GOT3 (cell line): ENCODE measurements around the gene IRF2BP1.
A peak's percentile ranks its signal among the peaks of the same experiment; 100 is the strongest.
"Not testable (repeated sequence)": the region's sequence is repeated elsewhere in the genome, so short reads cannot be mapped to it uniquely, and the experiment has no call there.

Experiments
- DNase-seq: peaks from one replicate; lab custom pipeline; 2025; ENCODE audit warnings: mixed read lengths; lab: John Stamatoyannopoulos, UW

Gene IRF2BP1

DNA sequence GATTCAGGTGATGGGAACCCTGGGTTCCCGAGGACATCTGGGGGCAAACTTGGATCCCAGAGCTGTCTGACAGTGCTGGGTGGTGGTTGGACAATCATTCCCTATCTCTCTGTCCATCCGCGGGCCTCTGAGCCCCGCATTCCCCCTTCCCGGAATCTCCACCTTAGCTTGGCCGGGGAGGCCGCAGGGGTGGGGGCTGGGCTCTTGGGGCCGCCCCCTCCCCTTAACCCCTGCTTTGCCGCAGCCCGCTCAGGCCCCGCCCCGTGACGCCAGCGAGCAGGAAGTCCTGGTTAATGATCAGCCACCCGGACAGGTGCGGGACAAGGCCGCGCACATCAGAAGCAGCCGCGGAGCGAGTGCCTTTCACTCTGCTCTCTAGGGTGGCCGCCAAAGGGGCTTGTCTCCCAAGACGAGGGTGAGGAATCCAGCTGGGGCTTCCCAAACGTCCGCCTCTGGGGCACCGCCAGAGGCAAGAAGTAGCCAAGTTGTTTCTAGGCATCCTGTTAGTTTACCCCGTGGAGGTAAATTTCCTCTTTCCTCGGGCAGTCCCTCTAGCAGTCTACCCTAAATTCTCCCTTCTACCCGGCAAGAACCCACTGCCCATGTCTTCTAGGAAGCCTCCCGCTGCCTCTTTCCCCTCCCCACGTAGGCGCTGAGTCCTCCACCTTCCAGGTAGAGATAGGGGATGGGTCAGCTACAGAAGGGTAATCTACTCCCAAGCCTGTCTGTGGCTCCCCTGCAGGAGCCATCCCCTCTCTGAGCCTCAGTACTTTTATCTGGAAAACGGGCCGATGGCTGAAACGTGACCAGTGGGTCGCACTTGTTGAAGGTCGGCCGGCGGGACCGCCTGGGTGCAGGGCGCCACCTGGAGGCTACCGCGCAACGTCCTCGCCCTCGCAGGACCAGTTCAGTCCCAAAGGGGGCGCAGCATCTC is 3.0 kb downstream of the IRF2BP1 start:
- peak; percentile 38 for DNase-seq

DNA sequence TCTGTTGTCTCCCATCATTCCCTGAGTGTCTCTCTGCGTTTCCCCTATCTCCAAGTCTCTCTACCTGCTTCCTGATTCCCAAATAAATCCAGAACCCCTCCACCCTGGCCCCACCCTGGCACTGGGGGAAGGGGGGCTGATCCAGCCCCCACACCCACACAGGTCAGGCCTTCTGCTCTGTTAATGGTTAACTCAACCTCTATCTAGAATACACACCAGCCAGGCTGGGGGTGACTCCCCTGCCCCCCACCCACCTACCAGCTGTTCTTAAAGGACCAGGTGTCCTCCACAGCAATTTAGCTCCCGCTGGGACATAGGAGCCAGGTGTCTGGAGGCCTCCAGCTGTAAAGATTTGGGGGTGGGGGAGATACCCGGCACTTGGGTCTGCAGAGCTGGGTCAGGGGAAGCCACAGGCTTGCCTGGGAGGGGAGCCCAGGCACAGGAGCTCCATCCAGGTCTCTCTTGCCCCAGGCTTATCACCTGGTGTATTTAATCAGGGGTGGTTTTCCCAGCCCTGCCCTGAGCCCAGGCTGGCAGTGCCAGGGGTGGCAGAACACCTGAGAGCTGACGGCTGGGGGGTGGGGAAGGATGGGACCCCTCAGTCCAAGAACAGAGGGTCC is 3.9 kb downstream of the IRF2BP1 start:
- DNase-seq = no peak

DNA sequence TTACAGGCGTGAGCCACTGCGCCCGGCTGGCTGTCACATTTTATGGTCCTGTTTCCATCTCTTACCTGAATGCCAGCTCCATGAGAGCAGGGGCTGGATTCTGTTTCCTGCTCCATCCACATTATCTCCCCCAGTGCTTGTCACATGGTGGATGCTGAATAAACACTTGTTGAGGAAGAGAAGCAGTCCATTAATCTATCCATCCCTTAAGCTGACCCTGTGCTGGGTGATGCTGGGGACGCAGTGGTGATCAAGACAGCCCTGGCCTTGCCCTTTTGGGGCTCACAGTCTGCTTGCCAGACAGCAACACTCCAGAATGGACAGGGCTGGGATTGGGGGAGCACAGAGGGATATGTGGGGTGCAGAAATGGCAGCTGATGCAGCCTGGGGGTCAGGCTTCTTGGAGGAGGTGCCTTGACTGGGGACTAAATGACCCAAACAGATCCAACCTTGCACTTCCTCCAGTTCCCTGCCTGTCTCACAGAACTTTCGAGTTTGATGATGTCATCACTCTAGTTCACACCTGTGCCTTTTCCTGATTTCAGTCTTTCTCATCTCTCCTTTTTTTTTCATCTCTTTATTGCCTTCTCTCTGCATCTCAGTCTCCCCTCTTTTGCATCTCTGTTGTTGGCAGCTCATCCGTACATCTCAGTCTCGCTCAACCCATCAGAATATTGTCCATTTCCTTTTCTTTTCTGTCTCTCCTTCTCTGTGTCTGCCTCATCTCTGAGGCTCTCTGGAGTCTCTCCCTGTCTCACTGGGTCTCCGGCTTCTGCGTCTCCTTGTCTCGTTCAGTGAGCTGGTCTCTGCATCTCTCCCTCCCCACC is 4.6 kb downstream of the IRF2BP1 start:
- no peak for DNase-seq

DNA sequence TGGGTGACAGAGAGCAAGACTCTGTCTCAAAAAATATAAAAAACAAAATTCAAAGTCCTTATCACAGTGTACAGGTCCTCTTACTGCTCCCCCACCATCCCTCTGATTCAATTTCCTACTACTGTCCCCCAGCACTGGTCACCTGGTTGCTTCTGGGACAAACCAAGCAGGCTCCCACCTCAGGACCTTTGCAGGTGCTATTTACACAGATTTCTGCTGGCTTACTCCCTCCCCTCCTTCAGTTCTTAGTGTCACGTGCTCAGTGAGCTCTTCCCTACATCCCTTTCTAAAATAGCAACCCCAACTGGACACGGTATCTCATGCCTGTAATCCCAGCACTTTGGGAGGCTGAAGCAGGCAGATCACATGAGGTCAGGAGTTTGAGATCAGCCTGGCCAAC is 6.0 kb downstream of the IRF2BP1 start:
- DNase-seq = no peak

DNA sequence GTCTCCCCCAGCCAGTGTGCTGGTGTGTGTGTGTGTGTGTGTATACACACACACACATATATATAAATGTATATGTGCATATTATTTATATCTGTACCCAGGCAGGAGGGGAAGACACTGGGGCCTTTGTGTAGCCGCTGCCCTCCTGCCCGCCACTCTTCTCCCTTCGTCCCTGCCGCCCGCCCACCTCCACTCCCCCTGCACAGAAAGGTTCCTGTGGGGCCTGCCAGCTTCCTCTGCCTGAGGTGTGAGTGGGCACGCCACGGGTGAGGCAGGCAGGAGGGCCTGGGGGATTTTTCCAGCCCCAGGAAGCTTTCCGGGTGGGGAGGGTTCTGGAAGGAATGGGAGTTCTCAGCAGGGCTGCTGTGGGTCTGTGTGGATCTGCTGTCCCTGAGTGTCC is 6.9 kb downstream of the IRF2BP1 start:
- no peak for DNase-seq

DNA sequence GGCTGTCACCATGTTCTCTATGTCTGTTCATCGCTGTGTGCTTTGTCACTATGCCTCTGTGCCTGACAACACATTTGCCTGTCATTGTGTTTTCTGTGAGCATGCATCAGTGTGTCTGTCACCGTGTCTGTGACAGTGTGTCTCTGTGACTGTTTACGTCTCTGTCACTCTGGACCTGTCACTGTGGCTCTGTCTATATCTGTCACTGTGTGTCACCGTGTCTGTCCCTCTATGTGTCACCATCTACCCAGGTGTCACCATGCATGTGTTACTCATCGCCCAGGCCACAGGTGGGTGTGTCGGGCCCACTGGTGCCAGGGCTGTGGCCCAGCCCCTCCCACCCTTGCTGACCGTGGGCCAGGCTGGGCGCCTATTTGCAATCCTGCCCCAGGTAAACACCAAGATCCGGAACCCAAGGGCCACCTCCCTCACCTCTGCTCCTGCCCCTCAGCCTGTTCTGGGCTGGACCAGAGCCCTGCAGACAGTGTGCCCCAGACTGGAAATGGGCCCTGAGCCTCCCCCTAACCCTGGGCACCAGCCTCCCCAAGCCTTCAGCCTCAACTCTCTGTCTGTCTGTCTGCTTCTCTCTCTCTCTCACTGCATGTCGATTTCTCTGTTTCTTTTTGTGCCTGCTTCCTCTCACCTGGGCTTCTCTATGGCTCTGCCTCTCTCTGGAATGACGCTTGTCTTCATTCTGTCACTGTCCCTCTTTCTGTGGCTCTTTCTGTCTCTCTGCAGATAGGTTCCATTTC is 7.7 kb downstream of the IRF2BP1 start:
- DNase-seq = no peak

DNA sequence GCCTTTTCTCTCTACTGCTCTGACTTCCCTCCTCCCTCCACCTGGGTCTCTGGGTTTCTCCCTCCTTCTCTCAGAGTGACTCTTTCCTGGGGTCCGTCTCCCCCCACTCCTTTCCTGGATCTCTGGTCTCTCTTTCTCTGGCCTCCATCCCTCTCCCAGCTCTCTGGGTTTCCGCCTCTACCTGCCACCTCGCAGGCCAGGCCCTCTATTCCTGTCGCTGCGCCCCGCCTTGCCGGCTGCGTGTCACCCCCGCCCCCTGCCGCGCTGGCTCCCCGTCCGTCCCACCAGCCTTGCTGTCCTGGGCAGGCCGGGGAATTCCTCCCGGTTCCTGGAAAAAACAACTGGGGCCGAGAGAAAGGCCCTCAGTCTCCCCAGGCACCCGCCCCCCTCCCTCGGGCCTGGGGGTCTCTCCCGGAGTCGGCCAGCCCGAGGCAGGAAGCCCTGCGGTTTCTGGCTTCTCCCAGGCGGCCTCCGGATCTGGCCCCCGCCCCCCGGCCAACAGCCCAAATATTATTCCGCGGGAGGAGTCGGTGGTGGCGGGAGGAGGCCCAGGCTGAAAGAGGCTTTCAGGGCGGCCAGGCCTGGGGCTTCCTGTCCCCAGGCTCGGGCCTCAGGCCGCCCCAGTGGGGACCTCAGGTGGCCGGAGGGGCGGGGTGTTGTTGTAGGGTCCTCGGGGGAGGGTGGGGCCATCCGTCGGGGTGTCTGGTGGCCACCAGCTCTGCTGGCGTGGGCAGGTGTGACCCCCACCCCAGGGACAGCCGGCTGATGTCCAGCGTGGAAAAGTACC is 9.3 kb downstream of the IRF2BP1 start:
- DNase-seq = no peak

DNA sequence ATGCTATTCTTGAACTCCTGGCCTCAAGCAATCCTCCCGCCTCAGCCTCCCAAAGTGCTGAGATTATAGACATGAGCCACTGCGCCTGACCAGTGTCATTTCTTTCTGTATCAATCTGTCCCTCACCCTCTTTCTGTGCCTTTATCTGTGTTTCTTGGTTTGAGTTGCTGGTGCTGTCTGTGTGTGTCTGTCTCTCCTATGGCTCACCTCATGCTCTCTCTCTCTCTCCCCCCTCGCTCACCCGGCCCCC is 9.9 kb downstream of the IRF2BP1 start:
- DNase-seq = no peak

DNA sequence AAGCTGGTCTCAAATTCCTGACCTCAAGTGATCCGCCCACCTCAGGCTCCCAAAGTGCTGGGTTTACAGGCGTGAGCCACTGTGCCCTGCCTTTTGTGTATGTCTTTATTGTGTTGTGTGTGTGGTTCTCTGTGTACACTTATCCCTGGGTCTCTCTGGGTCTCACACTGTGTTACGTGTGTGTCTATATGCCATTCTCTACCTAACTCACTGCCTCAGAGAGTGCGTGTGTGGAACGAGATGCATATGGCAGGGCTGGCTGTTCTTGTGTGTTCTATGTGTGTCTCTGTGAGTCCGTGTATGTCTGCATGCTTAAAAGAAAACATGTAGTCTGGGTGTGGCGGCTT is 11.3 kb downstream of the IRF2BP1 start:
- DNase-seq = no peak

DNA sequence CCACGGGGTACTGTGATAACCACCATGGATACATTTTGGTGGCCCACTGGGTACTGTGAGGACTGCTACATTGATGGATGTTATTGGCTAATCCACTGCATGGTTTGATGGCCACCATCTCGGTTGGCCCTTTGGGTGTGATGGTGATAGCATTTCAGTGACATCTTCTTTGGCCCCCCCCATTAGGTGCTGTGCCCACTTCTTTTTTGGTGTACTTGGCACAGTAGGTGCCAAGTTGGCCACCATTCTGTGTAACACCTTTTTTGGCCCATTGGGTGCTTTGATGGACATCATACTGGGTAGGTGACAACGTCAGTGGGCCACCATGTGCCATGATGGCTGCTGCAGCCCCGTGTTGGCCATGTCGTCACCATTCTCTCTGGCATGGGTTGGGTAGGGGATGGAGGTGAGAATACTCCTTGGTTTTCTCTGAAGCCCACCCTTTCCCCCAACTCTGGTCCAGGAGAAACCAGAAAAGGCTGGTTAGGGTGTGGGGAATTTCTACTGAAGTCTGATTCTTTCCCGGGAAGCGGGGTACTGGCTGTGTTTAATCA is 12.6 kb downstream of the IRF2BP1 start:
- no peak for DNase-seq

DNA sequence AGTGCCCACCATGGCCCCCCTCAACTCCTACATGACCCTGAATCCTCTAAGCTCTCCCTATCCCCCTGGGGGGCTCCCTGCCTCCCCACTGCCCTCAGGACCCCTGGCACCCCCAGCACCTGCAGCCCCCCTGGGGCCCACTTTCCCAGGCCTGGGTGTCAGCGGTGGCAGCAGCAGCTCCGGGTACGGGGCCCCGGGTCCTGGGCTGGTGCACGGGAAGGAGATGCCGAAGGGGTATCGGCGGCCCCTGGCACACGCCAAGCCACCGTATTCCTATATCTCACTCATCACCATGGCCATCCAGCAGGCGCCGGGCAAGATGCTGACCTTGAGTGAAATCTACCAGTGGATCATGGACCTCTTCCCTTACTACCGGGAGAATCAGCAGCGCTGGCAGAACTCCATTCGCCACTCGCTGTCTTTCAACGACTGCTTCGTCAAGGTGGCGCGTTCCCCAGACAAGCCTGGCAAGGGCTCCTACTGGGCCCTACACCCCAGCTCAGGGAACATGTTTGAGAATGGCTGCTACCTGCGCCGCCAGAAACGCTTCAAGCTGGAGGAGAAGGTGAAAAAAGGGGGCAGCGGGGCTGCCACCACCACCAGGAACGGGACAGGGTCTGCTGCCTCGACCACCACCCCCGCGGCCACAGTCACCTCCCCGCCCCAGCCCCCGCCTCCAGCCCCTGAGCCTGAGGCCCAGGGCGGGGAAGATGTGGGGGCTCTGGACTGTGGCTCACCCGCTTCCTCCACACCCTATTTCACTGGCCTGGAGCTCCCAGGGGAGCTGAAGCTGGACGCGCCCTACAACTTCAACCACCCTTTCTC is 13.6 kb downstream of the IRF2BP1 start:
- DNase-seq = no peak

DNA sequence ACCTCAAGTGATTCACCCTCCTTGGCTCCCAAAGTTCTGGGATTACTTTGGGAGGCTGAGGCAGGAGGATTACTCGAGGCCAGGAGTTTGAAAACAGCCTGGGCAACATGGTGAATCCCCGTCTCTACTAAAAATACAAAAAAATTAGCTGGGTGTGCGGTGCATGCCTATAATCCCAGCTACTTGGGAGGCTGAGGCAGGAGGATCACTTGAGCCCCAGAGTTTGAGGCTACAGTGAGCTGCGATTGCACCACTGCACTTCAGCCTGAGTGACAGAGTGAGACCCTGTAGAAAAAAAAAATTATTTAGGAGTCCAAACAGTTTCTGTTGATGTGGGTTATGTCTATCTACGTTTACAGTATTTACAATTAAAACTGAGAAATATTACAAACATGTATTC is 15.1 kb downstream of the IRF2BP1 start:
- no peak for DNase-seq

DNA sequence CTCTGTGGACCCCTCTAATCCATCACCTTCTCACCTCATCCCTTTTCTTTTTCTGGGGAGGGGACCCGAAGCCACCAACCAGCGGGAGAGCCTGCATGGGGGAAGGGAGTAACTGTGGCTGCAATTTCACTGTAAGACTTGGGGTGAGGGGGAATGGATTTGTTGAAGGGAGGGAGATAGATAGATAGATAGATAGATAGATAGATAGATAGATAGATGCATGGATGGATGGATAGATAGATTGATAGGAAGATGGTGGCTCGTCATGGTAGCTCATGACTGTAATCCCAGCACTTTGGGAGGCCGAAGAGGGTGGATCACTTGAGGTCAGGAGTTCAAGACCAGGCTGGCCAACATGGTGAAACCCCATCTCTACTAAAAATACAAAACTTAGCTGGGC is 18.7 kb downstream of the IRF2BP1 start:
- not testable (repeated sequence) for DNase-seq

DNA sequence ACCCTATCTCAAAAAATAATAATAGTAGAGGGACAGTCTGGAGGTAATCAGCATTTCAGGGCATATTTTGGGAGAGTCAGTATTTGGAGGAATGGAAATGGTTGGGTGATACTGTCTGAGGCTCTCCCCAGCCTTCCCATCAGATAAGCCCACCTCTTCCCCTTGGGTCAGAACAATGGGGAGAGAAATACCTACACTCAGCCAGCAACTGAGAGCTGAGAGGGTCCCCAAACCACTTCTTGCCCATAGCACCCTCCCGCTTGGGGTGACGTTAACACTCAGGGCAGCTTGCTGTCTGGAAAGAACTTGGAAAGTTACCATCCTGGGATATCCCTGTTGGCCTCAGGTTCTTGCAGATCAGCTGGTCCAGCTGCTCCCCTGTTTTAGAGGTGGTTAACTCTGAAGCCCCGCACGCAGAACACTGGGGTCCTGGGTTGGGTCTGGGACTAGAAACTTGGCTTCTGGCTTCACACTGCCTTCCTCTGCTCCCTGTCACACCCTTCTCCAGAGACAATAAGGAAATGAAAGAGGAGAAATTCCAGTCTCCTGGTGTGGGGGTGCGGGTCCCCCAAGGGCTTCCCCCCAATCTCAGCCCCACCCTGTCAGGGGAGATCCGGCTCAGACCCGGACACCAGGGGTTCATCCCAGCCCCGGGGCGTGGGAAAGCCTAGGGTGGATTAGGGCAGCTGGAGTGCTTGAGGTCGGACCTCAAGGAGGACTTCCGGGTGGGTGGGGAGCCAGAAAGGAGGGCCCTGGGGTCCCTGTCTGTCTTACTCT is 19.4 kb downstream of the IRF2BP1 start:
- no peak for DNase-seq

DNA sequence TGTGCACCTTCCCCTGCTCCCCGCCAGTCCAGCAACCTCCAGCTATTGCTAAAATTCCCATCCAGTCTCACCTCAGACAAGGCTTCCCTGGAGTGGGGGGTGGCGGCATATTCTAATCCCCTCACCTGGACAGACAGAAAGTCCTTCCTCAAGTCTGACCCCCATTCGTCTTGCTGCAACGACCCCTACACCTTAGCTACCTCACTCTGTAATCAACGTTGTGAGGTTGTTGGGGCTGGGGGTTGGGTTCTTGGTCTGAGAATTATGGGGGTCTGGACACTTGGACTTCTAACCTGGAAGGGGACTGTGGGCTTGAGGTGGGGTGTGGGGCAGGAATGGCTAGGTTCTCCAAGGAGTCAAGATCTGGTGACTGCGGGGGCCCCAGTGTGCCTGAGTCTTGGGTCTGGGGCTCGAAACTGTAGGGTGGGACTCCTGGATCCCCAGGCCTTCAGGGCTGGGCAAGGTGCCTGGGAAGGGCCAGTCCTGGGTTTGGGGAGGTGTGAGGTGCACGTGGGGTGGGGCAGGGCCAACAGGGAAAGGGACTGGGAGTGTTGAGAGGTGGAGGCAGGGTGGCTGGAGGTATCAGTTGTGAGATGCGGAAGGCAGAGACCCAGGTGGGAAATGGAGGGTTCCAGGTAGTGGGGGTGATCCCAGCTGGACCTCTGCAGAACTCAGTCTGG is 20.5 kb downstream of the IRF2BP1 start:
- no peak for DNase-seq

DNA sequence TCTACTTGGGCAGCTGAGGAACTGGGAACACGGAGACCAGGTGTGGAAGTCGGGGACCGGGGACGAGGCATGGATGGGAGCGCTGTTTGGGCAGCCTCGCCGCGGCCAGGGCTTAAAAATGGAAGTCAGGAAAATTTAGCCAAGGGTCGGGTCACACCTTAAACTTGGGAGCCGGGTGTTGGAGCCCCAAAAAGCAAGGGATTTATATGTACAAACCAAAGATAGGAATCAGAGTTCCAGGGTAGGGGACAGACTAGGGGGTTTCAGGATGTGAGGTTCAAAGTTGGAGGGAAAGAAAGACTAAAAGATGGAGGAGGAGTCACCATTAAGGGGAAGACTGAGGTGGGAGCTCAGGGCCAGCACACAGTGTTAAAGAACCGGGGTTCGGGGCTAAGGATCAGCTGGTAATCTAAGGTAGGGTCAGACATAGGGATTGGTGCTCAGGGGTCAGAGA is 21.3 kb downstream of the IRF2BP1 start:
- DNase-seq = no peak

DNA sequence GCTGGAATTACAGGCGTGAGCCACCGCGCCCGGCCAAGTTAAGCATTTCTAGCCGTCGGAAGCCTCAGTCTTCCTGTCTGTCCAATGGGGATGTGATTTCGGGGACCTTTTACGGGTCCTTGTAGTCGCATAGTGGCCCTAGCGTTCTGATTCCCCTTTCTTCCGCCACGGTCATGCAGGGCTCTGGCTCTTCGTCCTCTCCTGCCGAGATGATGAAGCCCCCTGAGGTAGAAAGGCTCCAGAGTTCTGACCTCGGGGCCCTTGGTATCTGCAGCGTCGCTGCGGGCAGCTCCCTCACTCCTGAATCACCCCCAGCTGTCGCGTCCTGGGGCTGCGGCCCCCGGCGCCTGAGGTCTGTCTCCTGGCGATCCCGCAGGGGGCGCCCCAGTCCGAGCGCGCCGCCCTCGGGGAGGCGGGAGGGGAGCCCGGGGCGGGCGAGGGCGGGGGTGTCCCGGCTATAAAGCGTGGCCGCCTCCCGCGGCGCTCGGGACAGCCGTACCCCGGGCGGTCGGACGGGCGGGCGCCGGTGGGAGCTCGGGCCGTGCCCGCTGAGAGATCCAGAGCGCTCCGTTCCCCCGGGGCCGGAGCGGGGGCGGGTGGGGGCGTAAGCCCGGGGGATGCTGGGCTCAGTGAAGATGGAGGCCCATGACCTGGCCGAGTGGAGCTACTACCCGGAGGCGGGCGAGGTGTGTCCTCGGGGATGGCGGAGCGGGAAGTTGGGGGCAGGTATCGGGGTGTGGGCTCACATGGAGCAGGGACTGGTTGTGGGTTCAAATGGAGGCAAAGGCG is 21.9 kb downstream of the IRF2BP1 start, which contains the start of gene FOXA3:
TSS of gene FOXA3 (plus strand) at position 487 of the 789 bp plus-strand sequence. CDS start at position 618, 131 bp downstream.
- no peak for DNase-seq

DNA sequence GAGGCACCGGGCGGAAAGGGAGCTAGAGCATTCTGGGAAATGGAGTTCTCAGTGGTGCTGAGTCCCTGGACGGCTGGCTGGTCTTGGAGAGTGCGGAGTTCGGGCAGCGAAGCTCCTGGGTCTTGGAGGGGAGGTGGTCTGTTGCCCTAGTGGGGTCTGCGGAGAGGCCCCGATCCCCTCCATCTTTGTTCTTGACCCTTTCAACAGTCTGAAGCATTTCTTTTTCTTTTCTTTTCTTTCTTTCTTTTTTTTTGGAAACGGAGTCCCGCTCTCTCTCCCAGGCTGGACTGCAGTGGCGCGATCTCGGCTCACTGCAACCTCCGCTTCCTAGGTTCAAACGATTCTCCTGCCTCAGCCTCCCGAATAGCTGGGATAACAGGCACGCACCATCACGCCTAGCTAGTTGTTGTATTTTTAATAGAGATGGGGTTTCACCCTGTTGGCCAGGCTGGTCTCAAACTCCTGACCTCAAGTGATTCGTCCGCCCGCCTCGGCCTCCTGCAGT is 22.6 kb downstream of the IRF2BP1 start:
- no peak for DNase-seq
